Glutamatergic neuron (in vitro differentiated cells): ENCODE results near the gene MACROD2. TPM values are rescaled to one million over a fixed set of nuclear protein-coding genes. Genes with fewer than 3 reads are reported as not detected.

ENCODE experiments used
- DNase-seq: peaks from one replicate; pipeline ENCODE4 v3.0.0; 2022
- H3K27ac Mint-ChIP-seq: one replicate; pipeline ENCODE4 v1.8.0; 2020; ENCODE audit warnings: mild to moderate bottlenecking, mixed read lengths, inconsistent platforms; ENCODE audit not compliant: unreplicated experiment
- H3K27me3 Mint-ChIP-seq: one replicate; pipeline ENCODE4 v1.8.0; 2020; ENCODE audit warnings: mild to moderate bottlenecking, moderate library complexity, mixed read lengths, inconsistent platforms; ENCODE audit not compliant: unreplicated experiment
- H3K36me3 Mint-ChIP-seq: one replicate; pipeline ENCODE4 v1.8.0; 2020; ENCODE audit warnings: mild to moderate bottlenecking, mixed read lengths, inconsistent platforms; ENCODE audit not compliant: unreplicated experiment
- H3K4me1 Mint-ChIP-seq: one replicate; pipeline ENCODE4 v1.8.0; 2020; ENCODE audit warnings: mild to moderate bottlenecking, low read depth, mixed read lengths, inconsistent platforms; ENCODE audit not compliant: unreplicated experiment
- H3K4me3 Mint-ChIP-seq: one replicate; pipeline ENCODE4 v1.8.0; 2020; ENCODE audit warnings: mild to moderate bottlenecking, mixed read lengths, inconsistent platforms; ENCODE audit not compliant: unreplicated experiment
- H3K9me3 Mint-ChIP-seq: one replicate; pipeline ENCODE4 v1.8.0; 2020; ENCODE audit warnings: mild to moderate bottlenecking, moderate library complexity, mixed read lengths, inconsistent platforms; ENCODE audit not compliant: unreplicated experiment
- CTCF ChIP-seq: fragments of 200-600 bp; sonication (generic); IDR thresholded peaks from one replicate; pipeline ENCODE4 v1.5.0; 2021; ENCODE audit not compliant: partially characterized antibody, unreplicated experiment
- total RNA-seq: library from RNA; stranded (reverse); fragmentation: NEBNext Ultra II Directional; extraction: Animal tissue kit (Norgen Biotek cat#: 25700); gene quantifications from one replicate; pipeline ENCODE4 v1.2.1, GENCODE V29; 2021; ENCODE audit not compliant: unreplicated experiment

MACROD2 gene
- total RNA-seq, 1 donor from 2014 or later = 8.7 TPM

GRCh38 chr20:15485519-15485918 is 1490.2 kb downstream of the MACROD2 start:
- peaks cover 2% of the 10 kb centered on the region for H3K9me3 Mint-ChIP-seq
- H3K27me3 Mint-ChIP-seq = no peaks in the 10 kb centered on the region
- no peaks in the 10 kb centered on the region for H3K36me3 Mint-ChIP-seq
- H3K4me1 Mint-ChIP-seq = no peaks in the 10 kb centered on the region
- H3K4me3 Mint-ChIP-seq = no peak overlapping the region
- no peak overlapping the region for H3K27ac Mint-ChIP-seq
- TF ChIP-seq CTCF = no peak
- no peak for DNase-seq

GRCh38 chr20:15487030-15487429 is 1491.7 kb downstream of the MACROD2 start:
- Mint-ChIP-seq H3K4me1 (no peaks in the 10 kb centered on the region), H3K27ac (no peak overlapping the region), H3K9me3 (peaks cover 2% of the 10 kb centered on the region), H3K4me3 (no peak overlapping the region), H3K36me3 (no peaks in the 10 kb centered on the region), H3K27me3 (no peaks in the 10 kb centered on the region)
- no peak for DNase-seq
- TF ChIP-seq CTCF = no peak

GRCh38 chr20:15487682-15488081 is 1492.4 kb downstream of the MACROD2 start:
- no peaks in the 10 kb centered on the region for H3K36me3 Mint-ChIP-seq
- no peak for DNase-seq
- peaks cover 2% of the 10 kb centered on the region for H3K9me3 Mint-ChIP-seq
- no peak overlapping the region for H3K4me3 Mint-ChIP-seq
- no peak for TF ChIP-seq CTCF
- H3K27ac Mint-ChIP-seq = no peak overlapping the region
- no peaks in the 10 kb centered on the region for H3K27me3 Mint-ChIP-seq
- no peaks in the 10 kb centered on the region for H3K4me1 Mint-ChIP-seq

- no peak for DNase-seq
- TF ChIP-seq CTCF = no peak
- H3K4me1 Mint-ChIP-seq = no peaks in the 10 kb centered on the region
- H3K27me3 Mint-ChIP-seq = no peaks in the 10 kb centered on the region
- no peak overlapping the region for H3K4me3 Mint-ChIP-seq
- no peaks in the 10 kb centered on the region for H3K36me3 Mint-ChIP-seq
- H3K9me3 Mint-ChIP-seq = no peaks in the 10 kb centered on the region
- no peak overlapping the region for H3K27ac Mint-ChIP-seq
These were observed 1496.3 kb downstream of the MACROD2 start for GRCh38 chr20:15491575-15491974.

GRCh38 chr20:15494851-15495250 is 1499.5 kb downstream of the MACROD2 start:
- Mint-ChIP-seq H3K27ac (no peak overlapping the region), H3K27me3 (no peaks in the 10 kb centered on the region), H3K4me1 (no peaks in the 10 kb centered on the region), H3K36me3 (no peaks in the 10 kb centered on the region), H3K4me3 (no peak overlapping the region), H3K9me3 (no peaks in the 10 kb centered on the region)
- TF ChIP-seq CTCF = no peak
- no peak for DNase-seq
